GM18858 (cell line): ENCODE measurements around the gene CCT3.
"Not testable (repeated sequence)": the region's sequence is repeated elsewhere in the genome, so short reads cannot be mapped to it uniquely, and the experiment has no call there.

Source experiments
- ATAC-seq: cut with Tn5 transposase; IDR thresholded peaks from one replicate; pipeline ENCODE4 v1.9.1; 2021; ENCODE audit not compliant: unreplicated experiment

The CCT3 gene

GRCh38 chr1:156338180-156338976 lies at the start of gene CCT3, which contains the start of gene TSACC:
Gene CCT3, minus strand, starts transcription at chr1:156338292. Its CDS starts 108 bp downstream, at chr1:156338184.
Gene TSACC, plus strand, starts transcription at chr1:156338526. Its CDS starts 1,232 bp downstream, at chr1:156339758.
- ATAC-seq = peak; percentile 62

- ATAC-seq = no peak
These were observed 49.7 kb upstream of the CCT3 start for GRCh38 chr1:156387870-156388173.

GRCh38 chr1:156386949-156387869 lies 49.1 kb upstream of the CCT3 start:
- ATAC-seq = no peak

GRCh38 chr1:156386134-156386901 lies 48.2 kb upstream of the CCT3 start:
- ATAC-seq = no peak

GRCh38 chr1:156385534-156386031 lies 47.5 kb upstream of the CCT3 start:
- ATAC-seq = no peak

- no peak for ATAC-seq
These were observed 46.6 kb upstream of the CCT3 start for GRCh38 chr1:156384658-156385057.

- ATAC-seq = no peak
These were observed 45.9 kb upstream of the CCT3 start for GRCh38 chr1:156384007-156384406.

- ATAC-seq = no peak
These were observed 44.9 kb upstream of the CCT3 start for GRCh38 chr1:156383023-156383422.

- ATAC-seq = no peak
These were observed 44.5 kb upstream of the CCT3 start for GRCh38 chr1:156382561-156382960.

- ATAC-seq = no peak
These were observed 41.5 kb upstream of the CCT3 start for GRCh38 chr1:156379420-156380165.

- no peak for ATAC-seq
These were observed 40.5 kb upstream of the CCT3 start for GRCh38 chr1:156378557-156378956.

GRCh38 chr1:156376958-156377919 lies 39.1 kb upstream of the CCT3 start:
- ATAC-seq = no peak

- ATAC-seq = no peak
These were observed 38.1 kb upstream of the CCT3 start for GRCh38 chr1:156376146-156376545.

- no peak for ATAC-seq
These were observed 35.5 kb upstream of the CCT3 start for GRCh38 chr1:156373546-156373945.

GRCh38 chr1:156372876-156373275 lies 34.8 kb upstream of the CCT3 start:
- no peak for ATAC-seq

- no peak for ATAC-seq
These were observed 34.1 kb upstream of the CCT3 start for GRCh38 chr1:156372265-156372586.

GRCh38 chr1:156371553-156372264 lies 33.6 kb upstream of the CCT3 start:
- ATAC-seq = no peak

GRCh38 chr1:156369685-156370286 lies 31.7 kb upstream of the CCT3 start:
- ATAC-seq = not testable (repeated sequence)
